Neural progenitor cell (in vitro differentiated cells): ENCODE results near the gene DLG2. TPM values are rescaled to one million over a fixed set of nuclear protein-coding genes. Genes with fewer than 3 reads are reported as not detected.

ENCODE experiments used
- DNase-seq: peaks from one replicate; pipeline ENCODE4 v3.0.0-alpha.2; 2016; ENCODE audit warnings: low spot score
- H2AFZ ChIP-seq: fragments of 200-600 bp; sonication (generic); replicated peaks from 2 replicates; pipeline ENCODE4 v1.6.1; 2016; ENCODE audit warnings: antibody characterized with exemption
- H3F3A ChIP-seq: fragments of 200-600 bp; sonication (generic); 2 replicates; pipeline ENCODE4 v1.6.1; 2016; ENCODE audit warnings: antibody characterized with exemption, low read depth
- H3K27ac ChIP-seq: fragments of 200-600 bp; sonication (generic); 2 replicates; pipeline ENCODE4 v1.5.1; 2016; ENCODE audit warnings: mild to moderate bottlenecking
- H3K27me3 ChIP-seq: fragments of 200-600 bp; sonication (generic); 2 replicates; pipeline ENCODE4 v1.6.1; 2016; ENCODE audit warnings: mild to moderate bottlenecking, moderate library complexity
- H3K36me3 ChIP-seq: fragments of 200-600 bp; sonication (generic); 2 replicates; pipeline ENCODE4 v1.5.1; 2016
- H3K4me1 ChIP-seq: fragments of 200-600 bp; sonication (generic); 2 replicates; pipeline ENCODE4 v1.6.1; 2016; ENCODE audit warnings: mixed run types
- H3K4me2 ChIP-seq: fragments of 200-600 bp; sonication (generic); 2 replicates; pipeline ENCODE4 v1.6.1; 2016
- H3K4me3 ChIP-seq: fragments of 200-600 bp; sonication (generic); 2 replicates; pipeline ENCODE4 v1.5.1; 2016
- H3K79me2 ChIP-seq: fragments of 200-600 bp; sonication (generic); 2 replicates; pipeline ENCODE4 v1.6.1; 2016; ENCODE audit warnings: low read depth
- H3K9ac ChIP-seq: fragments of 200-600 bp; sonication (generic); 2 replicates; pipeline ENCODE4 v1.6.1; 2016
- H3K9me3 ChIP-seq: fragments of 200-600 bp; sonication (generic); 2 replicates; pipeline ENCODE4 v1.5.1; 2016; ENCODE audit warnings: low read depth
- H4K20me1 ChIP-seq: fragments of 200-600 bp; sonication (generic); 2 replicates; pipeline ENCODE4 v1.6.1; 2016; ENCODE audit warnings: low read depth
- H3K27ac Mint-ChIP-seq: 3 replicates; pipeline ENCODE4 v1.8.0; 2021; ENCODE audit warnings: mixed read lengths
- H3K27me3 Mint-ChIP-seq: 2 replicates; pipeline ENCODE4 v1.8.0; 2022; ENCODE audit warnings: low read depth, mild to moderate bottlenecking, inconsistent platforms, moderate library complexity, mixed read lengths; ENCODE audit not compliant: insufficient read depth
- H3K36me3 Mint-ChIP-seq: 3 replicates; pipeline ENCODE4 v1.8.0; 2021; ENCODE audit warnings: mixed read lengths
- H3K4me1 Mint-ChIP-seq: 3 replicates; pipeline ENCODE4 v1.8.0; 2021; ENCODE audit warnings: mixed read lengths
- H3K4me3 Mint-ChIP-seq: 3 replicates; pipeline ENCODE4 v1.8.0; 2021; ENCODE audit warnings: mild to moderate bottlenecking, moderate library complexity, mixed read lengths
- H3K9me3 Mint-ChIP-seq: 3 replicates; pipeline ENCODE4 v1.8.0; 2020; ENCODE audit warnings: mixed read lengths
- CTCF ChIP-seq: fragments of 200-600 bp; sonication (generic); IDR thresholded peaks from 2 replicates; pipeline ENCODE4 v1.5.1; 2017; ENCODE audit warnings: antibody characterized with exemption, mild to moderate bottlenecking
- EZH2 ChIP-seq: fragments of 200-600 bp; sonication (generic); IDR thresholded peaks from 2 replicates; pipeline ENCODE4 v1.6.1; 2017; ENCODE audit warnings: antibody characterized with exemption, mild to moderate bottlenecking, moderate library complexity
- EZH2phosphoT487 ChIP-seq: fragments of 200-600 bp; sonication (generic); IDR thresholded peaks from 2 replicates; pipeline ENCODE4 v1.6.1; 2017; ENCODE audit warnings: antibody characterized with exemption
- total RNA-seq: library from RNA; depleted of rRNA; stranded (reverse); fragments of >200 nt; gene quantifications from 2 replicates; pipeline ENCODE4 v1.2.3, GENCODE V29; 2015; ENCODE audit warnings: low replicate concordance

Gene DLG2
- total RNA-seq, 1 donor from 2014 or later: 7.5 TPM

- TF ChIP-seq CTCF (no peak), EZH2 (no peak), EZH2phosphoT487 (no peak)
- Mint-ChIP-seq H3K27me3 (no peaks in the 10 kb centered on the region), H3K36me3 (no peaks in the 10 kb centered on the region)
These were observed 30.3 kb downstream of the DLG2 start for GRCh38 chr11:85596886-85597285.

DNA sequence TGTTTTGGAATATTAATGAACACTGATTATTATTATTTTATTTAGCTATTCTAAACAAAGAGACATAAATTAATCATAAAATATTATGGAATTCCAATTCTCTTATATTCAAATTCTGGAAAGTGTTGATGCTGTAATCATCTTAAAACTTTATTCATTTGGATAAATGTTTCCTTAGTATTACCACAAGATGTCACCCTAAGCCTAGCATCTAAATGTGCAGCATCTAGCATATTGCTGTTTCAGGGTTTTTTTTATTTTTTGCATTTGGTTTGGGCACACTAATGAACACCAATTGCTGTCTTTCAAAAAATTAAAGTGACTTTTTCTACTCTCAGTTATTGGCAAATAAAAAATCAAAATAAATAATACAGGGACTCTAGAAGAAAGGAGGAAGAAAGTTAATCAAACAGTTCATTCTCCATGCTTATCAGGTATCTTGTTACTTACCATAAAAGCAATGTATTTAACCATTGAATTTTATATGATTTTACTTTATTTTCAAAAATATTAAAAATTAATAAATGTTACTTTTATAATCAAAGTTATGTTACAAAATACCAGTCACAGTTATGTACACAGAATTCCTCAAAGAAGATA lies 31.8 kb downstream of the DLG2 start:
- Mint-ChIP-seq H3K27ac (no peak overlapping the region), H3K27me3 (no peaks in the 10 kb centered on the region), H3K4me3 (no peak overlapping the region), H3K36me3 (no peaks in the 10 kb centered on the region), H3K4me1 (no peaks in the 10 kb centered on the region), H3K9me3 (no peaks in the 10 kb centered on the region)
- no peak for TF ChIP-seq EZH2phosphoT487
- no peak for TF ChIP-seq EZH2
- TF ChIP-seq CTCF: peak; percentile 74
- no peak overlapping the region for H3K4me2 ChIP-seq
- no peaks in the 10 kb centered on the region for H3K27me3 ChIP-seq
- no peaks in the 10 kb centered on the region for H3K4me1 ChIP-seq
- no peaks in the 10 kb centered on the region for H4K20me1 ChIP-seq
- no peak overlapping the region for H2AFZ ChIP-seq
- H3F3A ChIP-seq: peaks cover 10% of the 10 kb centered on the region
- peak; percentile 53 for DNase-seq
- no peaks in the 10 kb centered on the region for H3K36me3 ChIP-seq
- no peaks in the 10 kb centered on the region for H3K9me3 ChIP-seq
- H3K79me2 ChIP-seq: no peaks in the 10 kb centered on the region
- no peak overlapping the region for H3K4me3 ChIP-seq
- H3K27ac ChIP-seq: no peak overlapping the region
- no peak overlapping the region for H3K9ac ChIP-seq

More at GRCh38 chr11:85596886-85597285, 30.3 kb downstream of the DLG2 start:
- Histone ChIP-seq H4K20me1 (no peaks in the 10 kb centered on the region), H3K79me2 (no peaks in the 10 kb centered on the region), H3F3A (peaks cover 10% of the 10 kb centered on the region), H3K9me3 (no peaks in the 10 kb centered on the region), H2AFZ (no peak overlapping the region), H3K4me2 (no peak overlapping the region), H3K4me3 (no peak overlapping the region), H3K27ac (no peak overlapping the region), H3K36me3 (no peaks in the 10 kb centered on the region), H3K27me3 (no peaks in the 10 kb centered on the region), H3K9ac (no peak overlapping the region), H3K4me1 (no peaks in the 10 kb centered on the region)
- H3K9me3 Mint-ChIP-seq: no peaks in the 10 kb centered on the region
- H3K4me3 Mint-ChIP-seq: no peak overlapping the region
- no peak for DNase-seq
- H3K4me1 Mint-ChIP-seq: no peaks in the 10 kb centered on the region
- H3K27ac Mint-ChIP-seq: no peak overlapping the region

DNA sequence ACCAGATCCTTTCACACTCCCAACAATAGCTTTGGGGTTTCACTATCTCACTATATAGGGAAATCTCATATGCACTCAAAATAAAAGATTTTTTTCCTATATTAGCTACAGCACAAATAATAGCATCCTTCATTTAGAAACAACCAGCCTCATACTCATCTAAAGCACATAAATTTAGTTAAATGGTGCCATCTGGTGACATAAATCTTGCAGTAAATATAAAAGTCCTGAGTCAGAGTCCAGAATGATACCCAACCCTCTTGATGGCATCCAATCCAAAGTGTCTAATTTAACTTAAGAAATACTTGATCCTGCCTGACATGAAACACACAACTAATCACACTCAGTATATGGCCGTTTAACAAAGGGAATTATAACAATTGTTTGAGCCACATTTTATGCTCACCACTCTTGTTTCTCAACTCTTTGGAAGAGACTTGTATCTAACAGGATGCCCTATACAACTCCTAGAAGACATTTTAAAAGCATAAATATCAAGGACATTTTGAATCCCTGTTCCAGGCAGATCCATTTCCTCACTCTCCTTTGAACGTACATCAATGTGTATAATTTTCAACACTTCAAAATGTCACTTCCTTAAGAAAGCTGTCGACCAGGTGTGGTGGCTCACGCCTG lies 36.2 kb downstream of the DLG2 start:
- Histone ChIP-seq H2AFZ (no peak overlapping the region), H4K20me1 (no peaks in the 10 kb centered on the region), H3K4me2 (no peak overlapping the region), H3K4me3 (no peak overlapping the region), H3F3A (peaks cover 5% of the 10 kb centered on the region), H3K27ac (no peak overlapping the region), H3K9me3 (no peaks in the 10 kb centered on the region), H3K36me3 (peaks cover 12% of the 10 kb centered on the region), H3K4me1 (peaks cover 9% of the 10 kb centered on the region), H3K79me2 (no peaks in the 10 kb centered on the region), H3K9ac (no peak overlapping the region), H3K27me3 (no peaks in the 10 kb centered on the region)
- H3K27me3 Mint-ChIP-seq: no peaks in the 10 kb centered on the region
- peaks cover 17% of the 10 kb centered on the region for H3K9me3 Mint-ChIP-seq
- no peak overlapping the region for H3K4me3 Mint-ChIP-seq
- peak; percentile 57 for TF ChIP-seq CTCF
- no peak for TF ChIP-seq EZH2
- H3K4me1 Mint-ChIP-seq: peaks cover 4% of the 10 kb centered on the region
- no peaks in the 10 kb centered on the region for H3K36me3 Mint-ChIP-seq
- no peak overlapping the region for H3K27ac Mint-ChIP-seq
- peak; percentile 49 for DNase-seq
